ENCODE data around the gene C7orf57.

DNA sequence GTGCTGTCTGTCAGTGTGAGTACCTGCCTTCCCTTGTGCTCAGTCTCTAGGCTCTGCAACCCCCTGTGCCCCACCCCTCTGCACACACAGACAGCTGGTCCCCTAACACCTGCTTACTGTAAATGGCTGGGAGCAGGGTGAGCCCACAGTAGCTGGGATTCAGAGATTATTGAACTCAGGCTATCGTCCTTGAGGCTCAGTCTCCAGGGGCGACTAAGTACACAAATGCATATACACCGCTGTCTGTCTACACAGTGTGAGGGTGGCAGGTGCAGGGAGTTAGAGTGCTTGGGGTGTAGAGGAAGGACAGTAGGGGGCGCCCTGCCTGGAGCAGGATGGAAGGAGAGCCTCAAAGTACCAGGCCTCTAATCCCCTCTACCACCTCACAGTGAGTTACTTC is 66.6 kb downstream of the C7orf57 start:
- TF ChIP-seq, protein P1, sequence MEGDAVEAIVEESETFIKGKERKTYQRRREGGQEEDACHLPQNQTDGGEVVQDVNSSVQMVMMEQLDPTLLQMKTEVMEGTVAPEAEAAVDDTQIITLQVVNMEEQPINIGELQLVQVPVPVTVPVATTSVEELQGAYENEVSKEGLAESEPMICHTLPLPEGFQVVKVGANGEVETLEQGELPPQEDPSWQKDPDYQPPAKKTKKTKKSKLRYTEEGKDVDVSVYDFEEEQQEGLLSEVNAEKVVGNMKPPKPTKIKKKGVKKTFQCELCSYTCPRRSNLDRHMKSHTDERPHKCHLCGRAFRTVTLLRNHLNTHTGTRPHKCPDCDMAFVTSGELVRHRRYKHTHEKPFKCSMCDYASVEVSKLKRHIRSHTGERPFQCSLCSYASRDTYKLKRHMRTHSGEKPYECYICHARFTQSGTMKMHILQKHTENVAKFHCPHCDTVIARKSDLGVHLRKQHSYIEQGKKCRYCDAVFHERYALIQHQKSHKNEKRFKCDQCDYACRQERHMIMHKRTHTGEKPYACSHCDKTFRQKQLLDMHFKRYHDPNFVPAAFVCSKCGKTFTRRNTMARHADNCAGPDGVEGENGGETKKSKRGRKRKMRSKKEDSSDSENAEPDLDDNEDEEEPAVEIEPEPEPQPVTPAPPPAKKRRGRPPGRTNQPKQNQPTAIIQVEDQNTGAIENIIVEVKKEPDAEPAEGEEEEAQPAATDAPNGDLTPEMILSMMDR (IDR thresholded peaks at IDR 0.05; ENCODE audit: low read length): peak; percentile 62
- no peak for TF ChIP-seq EZH2 (IDR thresholded peaks at IDR 0.05; ENCODE audit: borderline replicate concordance, low read length)
